ENCODE measurements around the gene CDKAL1. TPM values are rescaled to one million over a fixed set of nuclear protein-coding genes. Genes with fewer than 3 reads are reported as not detected.

CDKAL1 gene
- total RNA-seq, 4 donors from 2014 or later: 10.1 to 22.0 (median 12.5) TPM

- no peak for DNase-seq (ENCODE audit: low spot score in 2 of 2)
- Histone ChIP-seq H3K4me3 (no peak overlapping the region), H3K9me3 (no peaks in the 10 kb centered on the region), H3K27me3 (no peaks in the 10 kb centered on the region), H3K4me1 (no peaks in the 10 kb centered on the region), H3K36me3 (peaks cover 5% of the 10 kb centered on the region), H3K27ac (no peak overlapping the region)
- 67% methylated on average over 5 of the region's 5 CpGs for WGBS
- no peak for TF ChIP-seq POLR2AphosphoS5 (IDR thresholded peaks at IDR 0.05)
- TF ChIP-seq POLR2A (IDR thresholded peaks at IDR 0.05): no peak
- no peak for TF ChIP-seq CTCF (IDR thresholded peaks at IDR 0.05)
- TF ChIP-seq EP300 (IDR thresholded peaks at IDR 0.05): no peak
Observed at GRCh38 chr6:20952699-20953474, 418.6 kb downstream of the CDKAL1 start.

GRCh38 chr6:20954315-20954714 lies 420.1 kb downstream of the CDKAL1 start:
- Histone ChIP-seq H3K27ac (no peak overlapping the region), H3K36me3 (peaks cover 5% of the 10 kb centered on the region), H3K4me1 (no peaks in the 10 kb centered on the region), H3K27me3 (no peaks in the 10 kb centered on the region), H3K9me3 (no peaks in the 10 kb centered on the region), H3K4me3 (no peak overlapping the region)
- no peak for DNase-seq (ENCODE audit: low spot score in 2 of 2)
- 71% methylated on average over 2 of the region's 2 CpGs for WGBS
- TF ChIP-seq CTCF (IDR thresholded peaks at IDR 0.05) (no peak), EP300 (IDR thresholded peaks at IDR 0.05) (no peak), POLR2AphosphoS5 (IDR thresholded peaks at IDR 0.05) (no peak), POLR2A (IDR thresholded peaks at IDR 0.05) (no peak)

GRCh38 chr6:20955131-20955530 lies 420.9 kb downstream of the CDKAL1 start:
- Histone ChIP-seq H3K4me3 (no peak overlapping the region), H3K4me1 (no peaks in the 10 kb centered on the region), H3K9me3 (no peaks in the 10 kb centered on the region), H3K27ac (no peak overlapping the region), H3K27me3 (no peaks in the 10 kb centered on the region), H3K36me3 (peaks cover 5% of the 10 kb centered on the region)
- WGBS: 90% methylated on average over 2 of the region's 2 CpGs
- TF ChIP-seq CTCF (IDR thresholded peaks at IDR 0.05): no peak
- TF ChIP-seq POLR2AphosphoS5 (IDR thresholded peaks at IDR 0.05): no peak
- TF ChIP-seq EP300 (IDR thresholded peaks at IDR 0.05): no peak
- no peak for TF ChIP-seq POLR2A (IDR thresholded peaks at IDR 0.05)
- DNase-seq (ENCODE audit: low spot score in 2 of 2): no peak

- 91% methylated on average over 4 of the region's 4 CpGs for WGBS
- TF ChIP-seq POLR2AphosphoS5 (IDR thresholded peaks at IDR 0.05) (no peak), POLR2A (IDR thresholded peaks at IDR 0.05) (no peak), CTCF (IDR thresholded peaks at IDR 0.05) (no peak), EP300 (IDR thresholded peaks at IDR 0.05) (no peak)
Observed at GRCh38 chr6:20955751-20956150, 421.5 kb downstream of the CDKAL1 start.

GRCh38 chr6:20960067-20960466 lies 425.8 kb downstream of the CDKAL1 start:
- Histone ChIP-seq H3K27me3 (no peaks in the 10 kb centered on the region), H3K4me1 (no peaks in the 10 kb centered on the region), H3K9me3 (no peaks in the 10 kb centered on the region), H3K27ac (no peak overlapping the region), H3K4me3 (no peak overlapping the region), H3K36me3 (peaks cover 5% of the 10 kb centered on the region)
- TF ChIP-seq CTCF (IDR thresholded peaks at IDR 0.05) (no peak), POLR2A (IDR thresholded peaks at IDR 0.05) (no peak)
- no peak for DNase-seq (ENCODE audit: low spot score in 2 of 2)
- 93% methylated on average over 5 of the region's 5 CpGs for WGBS

More at GRCh38 chr6:20955751-20956150, 421.5 kb downstream of the CDKAL1 start:
- Histone ChIP-seq H3K9me3 (no peaks in the 10 kb centered on the region), H3K36me3 (peaks cover 5% of the 10 kb centered on the region), H3K4me1 (no peaks in the 10 kb centered on the region), H3K27me3 (no peaks in the 10 kb centered on the region), H3K4me3 (no peak overlapping the region), H3K27ac (no peak overlapping the region)
- DNase-seq (ENCODE audit: low spot score in 2 of 2): no peak
